ENCODE data around the gene CACNG7.

Gene CACNG7

GRCh38 chr19:53884256-53884655, 24.8 kb upstream of the CACNG7 start:
- Mint-ChIP-seq H3K27me3 (peaks cover 24% of the 10 kb centered on the region), H3K4me3 (no peak overlapping the region), H3K36me3 (ENCODE audit: low read depth) (no peaks in the 10 kb centered on the region), H3K9me3 (no peaks in the 10 kb centered on the region), H3K27ac (no peak overlapping the region), H3K4me1 (peaks cover 5% of the 10 kb centered on the region)
- no peak for ATAC-seq
- DNase-seq = no peak

DNA sequence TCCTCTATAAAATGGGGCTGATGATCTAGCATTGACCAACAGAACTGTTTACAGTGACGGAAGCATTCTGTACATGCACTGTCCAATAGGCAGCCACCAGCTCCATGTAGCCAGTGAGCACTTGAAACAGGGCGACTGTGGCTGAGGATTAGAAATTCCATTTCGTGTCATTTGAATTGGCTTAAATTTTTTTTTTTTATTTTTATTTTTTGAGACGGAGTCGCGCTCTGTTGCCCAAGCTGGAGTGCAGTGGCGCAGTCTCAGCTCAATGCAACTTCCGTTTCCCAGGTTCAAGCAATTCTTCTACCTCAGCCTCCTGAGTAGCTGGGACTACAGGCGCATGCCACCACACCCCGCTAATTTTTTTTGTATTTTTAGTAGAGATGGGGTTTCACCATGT, 24.0 kb upstream of the CACNG7 start:
- no peaks in the 10 kb centered on the region for H3K9me3 Mint-ChIP-seq
- no peak overlapping the region for H3K4me3 Mint-ChIP-seq
- H3K27ac Mint-ChIP-seq = no peak overlapping the region
- H3K27me3 Mint-ChIP-seq = peaks cover 24% of the 10 kb centered on the region
- ATAC-seq (no peak), DNase-seq (no peak)
- H3K4me1 Mint-ChIP-seq = peaks cover 6% of the 10 kb centered on the region
- H3K36me3 Mint-ChIP-seq (ENCODE audit: low read depth) = no peaks in the 10 kb centered on the region

DNA sequence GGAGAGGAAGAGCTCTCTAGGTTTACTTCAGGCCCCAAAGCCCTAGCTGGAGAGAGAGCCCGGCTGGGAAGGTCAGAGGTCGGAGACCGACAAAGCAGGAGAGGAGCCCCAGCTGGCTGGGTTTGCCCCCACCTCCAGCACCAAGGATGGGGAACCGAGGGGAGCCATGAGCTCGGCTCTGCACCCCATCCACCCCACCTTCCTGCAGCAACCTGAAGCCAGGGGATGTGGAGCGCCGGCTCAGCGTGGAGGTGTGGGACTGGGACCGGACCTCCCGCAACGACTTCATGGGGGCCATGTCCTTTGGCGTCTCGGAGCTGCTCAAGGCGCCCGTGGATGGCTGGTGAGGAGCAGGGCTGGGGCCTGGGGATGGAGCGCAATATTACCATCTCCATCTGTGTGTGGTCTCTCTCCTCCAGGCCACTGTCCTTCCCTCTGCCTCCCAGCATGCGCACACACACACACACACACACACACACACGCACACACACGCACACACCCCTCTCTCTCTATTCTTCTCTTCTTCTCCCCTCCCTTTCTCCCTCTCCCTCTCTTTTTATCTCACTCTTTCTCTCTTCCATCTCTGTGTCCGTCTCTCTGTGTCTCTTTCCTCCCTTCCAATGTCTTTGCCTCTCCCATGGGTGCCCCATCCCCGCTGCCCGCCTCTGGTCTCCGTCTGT, 16.6 kb upstream of the CACNG7 start:
- no peak overlapping the region for H3K4me3 Mint-ChIP-seq
- DNase-seq (no peak), ATAC-seq (no peak)
- H3K4me1 Mint-ChIP-seq = peaks cover 2% of the 10 kb centered on the region
- H3K36me3 Mint-ChIP-seq (ENCODE audit: low read depth) = no peaks in the 10 kb centered on the region
- H3K27ac Mint-ChIP-seq = no peak overlapping the region
- H3K27me3 Mint-ChIP-seq = peaks cover 29% of the 10 kb centered on the region
- H3K9me3 Mint-ChIP-seq = no peaks in the 10 kb centered on the region

- Mint-ChIP-seq H3K27me3 (peaks cover 34% of the 10 kb centered on the region), H3K9me3 (no peaks in the 10 kb centered on the region)
These were observed 16.1 kb upstream of the CACNG7 start for GRCh38 chr19:53892981-53893325.

GRCh38 chr19:53894707-53895106, 14.4 kb upstream of the CACNG7 start:
- H3K27me3 Mint-ChIP-seq = peaks cover 50% of the 10 kb centered on the region
- H3K27ac Mint-ChIP-seq = no peak overlapping the region
- H3K4me1 Mint-ChIP-seq = peaks cover 5% of the 10 kb centered on the region

More at GRCh38 chr19:53892981-53893325, 16.1 kb upstream of the CACNG7 start:
- Mint-ChIP-seq H3K36me3 (ENCODE audit: low read depth) (no peaks in the 10 kb centered on the region), H3K27ac (no peak overlapping the region), H3K4me1 (peaks cover 2% of the 10 kb centered on the region), H3K4me3 (no peak overlapping the region)
- DNase-seq = no peak
- ATAC-seq = peak; percentile 41

DNA sequence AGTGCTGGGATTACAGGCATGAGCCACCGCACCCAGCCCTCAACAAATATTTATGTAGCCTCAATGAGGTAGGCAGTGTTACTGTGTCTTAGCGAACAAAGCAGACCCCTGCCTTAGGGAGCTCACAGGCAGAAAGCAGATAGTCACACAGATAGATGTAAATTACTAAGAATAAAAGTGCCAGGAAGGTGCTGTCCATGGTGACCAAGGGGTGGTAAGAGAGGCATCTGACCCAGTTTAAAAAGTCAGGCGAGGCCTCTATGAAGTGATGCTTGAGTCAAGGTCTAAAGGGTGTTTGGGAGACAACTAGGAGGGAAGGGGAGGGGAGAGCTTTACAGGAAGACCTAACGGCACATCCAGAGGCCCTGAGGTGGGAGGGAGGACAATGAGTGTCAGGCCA, 12.4 kb upstream of the CACNG7 start:
- Mint-ChIP-seq H3K36me3 (ENCODE audit: low read depth) (no peaks in the 10 kb centered on the region), H3K27me3 (peaks cover 52% of the 10 kb centered on the region), H3K27ac (no peak overlapping the region), H3K4me3 (no peak overlapping the region), H3K4me1 (peaks cover 2% of the 10 kb centered on the region), H3K9me3 (no peaks in the 10 kb centered on the region)
- DNase-seq (no peak), ATAC-seq (no peak)

More at GRCh38 chr19:53894707-53895106, 14.4 kb upstream of the CACNG7 start:
- ATAC-seq (no peak), DNase-seq (no peak)
- H3K36me3 Mint-ChIP-seq (ENCODE audit: low read depth) = no peaks in the 10 kb centered on the region
- no peaks in the 10 kb centered on the region for H3K9me3 Mint-ChIP-seq
- no peak overlapping the region for H3K4me3 Mint-ChIP-seq

DNA sequence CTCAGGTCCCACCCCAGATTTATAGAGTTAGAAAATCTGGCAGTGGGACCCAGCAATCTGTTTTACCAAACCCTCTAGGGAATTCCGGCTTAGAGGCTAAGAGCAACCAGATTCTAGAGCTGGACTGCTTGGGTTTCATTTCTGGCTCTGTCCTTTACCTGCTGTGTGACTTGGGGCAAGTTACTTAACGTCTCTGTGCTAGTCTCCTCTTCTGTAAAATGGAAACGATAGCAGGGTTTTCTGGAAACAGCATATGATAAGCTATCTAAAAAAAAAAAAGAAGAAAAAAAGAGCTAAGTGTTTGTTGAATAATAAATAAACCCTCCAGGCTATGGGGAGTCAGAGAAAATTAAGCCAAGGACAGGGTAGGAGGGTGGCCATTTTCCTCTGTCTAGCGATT, 11.6 kb upstream of the CACNG7 start:
- Mint-ChIP-seq H3K27ac (no peak overlapping the region), H3K27me3 (peaks cover 47% of the 10 kb centered on the region), H3K36me3 (ENCODE audit: low read depth) (no peaks in the 10 kb centered on the region), H3K4me1 (peaks cover 2% of the 10 kb centered on the region), H3K4me3 (no peak overlapping the region), H3K9me3 (no peaks in the 10 kb centered on the region)
- ATAC-seq = no peak
- no peak for DNase-seq

- Mint-ChIP-seq H3K36me3 (ENCODE audit: low read depth) (no peaks in the 10 kb centered on the region), H3K27me3 (peaks cover 47% of the 10 kb centered on the region), H3K4me1 (peaks cover 2% of the 10 kb centered on the region), H3K9me3 (no peaks in the 10 kb centered on the region), H3K4me3 (no peak overlapping the region), H3K27ac (no peak overlapping the region)
- no peak for ATAC-seq
- DNase-seq = no peak
These were observed 10.9 kb upstream of the CACNG7 start for GRCh38 chr19:53898166-53898565.

DNA sequence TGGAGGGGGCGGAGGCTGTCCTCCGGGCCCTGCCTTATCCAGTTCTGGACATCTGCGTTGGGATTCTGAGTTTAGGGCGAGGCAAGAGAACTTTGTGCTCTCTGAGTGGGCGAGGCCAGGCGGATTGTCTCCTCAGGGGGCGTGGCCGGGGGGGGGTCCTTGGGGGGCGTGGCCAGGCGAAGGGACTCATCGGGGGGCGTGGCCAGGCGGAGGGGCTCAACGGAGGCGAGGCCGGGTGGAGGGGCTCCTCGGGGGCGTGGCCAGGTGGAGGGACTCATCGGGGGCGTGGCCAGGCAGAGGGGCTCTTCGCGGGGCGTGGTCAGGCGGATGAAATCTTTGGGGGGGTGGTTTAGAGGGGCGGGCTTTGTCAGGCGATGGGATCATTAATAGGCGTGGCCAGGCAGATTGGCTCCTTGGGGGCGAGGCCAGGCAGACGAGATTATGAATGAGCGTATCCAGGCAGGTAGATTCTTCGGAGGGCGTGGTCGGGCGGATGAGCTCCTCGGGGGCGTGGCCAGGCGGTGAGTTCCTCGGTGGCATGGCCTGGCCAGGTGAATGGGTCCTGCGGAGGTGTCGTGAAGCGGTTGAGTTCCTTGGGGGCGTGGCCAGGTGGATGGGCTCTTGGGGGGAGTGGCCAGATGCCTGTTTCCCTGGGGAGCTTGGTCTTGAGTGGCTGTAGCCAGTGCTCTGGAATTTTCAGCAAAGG, 10.3 kb upstream of the CACNG7 start:
- Mint-ChIP-seq H3K4me1 (peaks cover 2% of the 10 kb centered on the region), H3K36me3 (ENCODE audit: low read depth) (no peaks in the 10 kb centered on the region), H3K9me3 (no peaks in the 10 kb centered on the region), H3K27ac (no peak overlapping the region), H3K4me3 (no peak overlapping the region), H3K27me3 (peaks cover 49% of the 10 kb centered on the region)
- DNase-seq (no peak), ATAC-seq (no peak)

DNA sequence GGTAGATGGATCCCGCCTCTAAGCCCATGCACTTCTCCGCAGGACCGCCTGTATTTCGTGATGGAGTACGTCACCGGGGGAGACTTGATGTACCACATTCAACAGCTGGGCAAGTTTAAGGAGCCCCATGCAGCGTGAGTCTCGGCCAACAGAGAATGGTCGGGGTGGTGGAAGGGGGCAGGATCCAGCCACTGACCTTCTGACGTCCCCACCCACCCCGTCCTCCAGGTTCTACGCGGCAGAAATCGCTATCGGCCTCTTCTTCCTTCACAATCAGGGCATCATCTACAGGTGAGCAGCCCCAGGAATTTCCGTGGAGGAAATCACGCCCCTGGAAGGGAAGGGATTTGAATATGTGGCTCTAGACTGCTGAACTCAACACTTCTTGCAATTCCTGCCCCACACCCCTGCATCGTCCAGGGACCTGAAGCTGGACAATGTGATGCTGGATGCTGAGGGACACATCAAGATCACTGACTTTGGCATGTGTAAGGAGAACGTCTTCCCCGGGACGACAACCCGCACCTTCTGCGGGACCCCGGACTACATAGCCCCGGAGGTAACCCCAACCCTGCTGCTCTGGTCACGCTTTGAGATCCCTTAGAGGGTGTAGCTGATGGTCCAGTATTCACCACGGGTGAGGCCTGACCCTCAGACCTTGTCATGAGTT, 8.8 kb upstream of the CACNG7 start:
- Mint-ChIP-seq H3K27ac (no peak overlapping the region), H3K27me3 (peaks cover 53% of the 10 kb centered on the region), H3K4me3 (no peak overlapping the region), H3K4me1 (peaks cover 2% of the 10 kb centered on the region), H3K9me3 (no peaks in the 10 kb centered on the region), H3K36me3 (ENCODE audit: low read depth) (no peaks in the 10 kb centered on the region)
- no peak for ATAC-seq
- no peak for DNase-seq

DNA sequence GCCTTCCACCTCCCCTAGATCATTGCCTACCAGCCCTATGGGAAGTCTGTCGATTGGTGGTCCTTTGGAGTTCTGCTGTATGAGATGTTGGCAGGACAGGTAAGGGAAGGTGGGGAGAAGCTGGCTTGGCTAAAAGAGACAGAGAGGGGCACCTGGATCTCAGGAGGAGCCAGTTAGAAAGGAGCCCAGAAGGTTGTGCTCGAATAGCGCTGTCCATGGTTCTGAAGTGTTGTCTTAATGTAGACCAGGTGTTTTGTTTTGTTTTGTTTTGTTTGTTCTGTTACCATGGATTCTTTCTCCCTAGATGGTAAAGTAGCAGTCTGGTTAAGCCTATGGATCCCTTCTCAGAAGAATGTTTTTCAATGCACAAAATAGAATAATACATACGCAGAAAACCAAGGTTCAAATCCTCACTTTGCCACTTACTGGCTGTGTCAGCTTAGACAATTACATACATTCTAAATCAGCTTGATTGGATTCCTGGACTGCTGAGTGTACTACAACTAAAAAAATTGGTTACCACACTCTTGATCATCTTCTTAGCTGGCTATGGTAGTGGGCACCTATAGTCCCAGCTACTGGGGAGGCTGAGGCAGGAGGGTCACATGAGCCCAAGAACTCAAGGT, 5.9 kb upstream of the CACNG7 start:
- no peak overlapping the region for H3K4me3 Mint-ChIP-seq
- no peaks in the 10 kb centered on the region for H3K9me3 Mint-ChIP-seq
- no peaks in the 10 kb centered on the region for H3K36me3 Mint-ChIP-seq (ENCODE audit: low read depth)
- ATAC-seq = no peak
- no peak overlapping the region for H3K27ac Mint-ChIP-seq
- peaks cover 58% of the 10 kb centered on the region for H3K27me3 Mint-ChIP-seq
- DNase-seq = peak; percentile 12
- peaks cover 15% of the 10 kb centered on the region for H3K4me1 Mint-ChIP-seq

- H3K4me3 Mint-ChIP-seq = no peak overlapping the region
- peaks cover 17% of the 10 kb centered on the region for H3K4me1 Mint-ChIP-seq
- no peak overlapping the region for H3K27ac Mint-ChIP-seq
- no peaks in the 10 kb centered on the region for H3K9me3 Mint-ChIP-seq
- peaks cover 55% of the 10 kb centered on the region for H3K27me3 Mint-ChIP-seq
- no peak for ATAC-seq
- no peaks in the 10 kb centered on the region for H3K36me3 Mint-ChIP-seq (ENCODE audit: low read depth)
- DNase-seq = no peak
These were observed 4.2 kb upstream of the CACNG7 start for GRCh38 chr19:53904909-53905308.

- peaks cover 17% of the 10 kb centered on the region for H3K4me1 Mint-ChIP-seq
- no peaks in the 10 kb centered on the region for H3K9me3 Mint-ChIP-seq
- peaks cover 63% of the 10 kb centered on the region for H3K27me3 Mint-ChIP-seq
- ATAC-seq (no peak), DNase-seq (no peak)
- H3K27ac Mint-ChIP-seq = no peak overlapping the region
- no peaks in the 10 kb centered on the region for H3K36me3 Mint-ChIP-seq (ENCODE audit: low read depth)
- H3K4me3 Mint-ChIP-seq = no peak overlapping the region
These were observed 3.3 kb upstream of the CACNG7 start for GRCh38 chr19:53905787-53906186.

- DNase-seq = peak; percentile 83
- Mint-ChIP-seq H3K27ac (no peak overlapping the region), H3K27me3 (peaks cover 65% of the 10 kb centered on the region), H3K36me3 (ENCODE audit: low read depth) (no peaks in the 10 kb centered on the region), H3K4me1 (peaks cover 17% of the 10 kb centered on the region), H3K4me3 (no peak overlapping the region), H3K9me3 (no peaks in the 10 kb centered on the region)
- ATAC-seq = peak; percentile 44
These were observed 2.6 kb upstream of the CACNG7 start for GRCh38 chr19:53906211-53907192.

Data from activated naive CD8-positive, alpha-beta T cell treated with anti-CD3 and anti-CD28 coated beads, Interleukin-2, amount 50 U/mL, for 24 hours (primary cell).